ENCODE results near the gene ITIH5. TPM values are rescaled to one million over a fixed set of nuclear protein-coding genes. Genes with fewer than 3 reads are reported as not detected.

The ITIH5 gene
- polyA plus RNA-seq, 1 donor from 2014 or later: 0.28 TPM

GRCh38 chr10:7544203-7544602 is 122.6 kb downstream of the ITIH5 start:
- Histone ChIP-seq H2AFZ (ENCODE audit: low read depth, low read length) (peak overlapping the region; percentile 5), H3K4me2 (ENCODE audit: low read length) (no peak overlapping the region), H4K20me1 (ENCODE audit: insufficient read depth) (no peaks in the 10 kb centered on the region), H3K9me3 (ENCODE audit: low read length) (no peaks in the 10 kb centered on the region), H3K9ac (ENCODE audit: low read length) (no peak overlapping the region), H3F3A (ENCODE audit: insufficient read depth, low read length, poor library complexity, severe bottlenecking) (no peaks in the 10 kb centered on the region), H3K27me3 (ENCODE audit: insufficient read depth, low read depth, low read length) (no peaks in the 10 kb centered on the region), H3K27ac (ENCODE audit: low read length) (peak overlapping the region; percentile 36), H3K79me2 (replicated peaks; ENCODE audit: insufficient read depth, low read length) (no peaks in the 10 kb centered on the region), H3K36me3 (ENCODE audit: insufficient read depth, low read length) (no peaks in the 10 kb centered on the region), H3K4me3 (ENCODE audit: low read length) (no peak overlapping the region), H3K9me2 (ENCODE audit: insufficient read depth, low read length) (no peaks in the 10 kb centered on the region)
- TF ChIP-seq TAF1 (IDR thresholded peaks at IDR 0.05; ENCODE audit: low read depth) (no peak), POLR2AphosphoS5 (IDR thresholded peaks at IDR 0.05) (peak; percentile 61), EP300 (conservative IDR thresholded peaks at IDR 0.05; ENCODE audit: poor library complexity, severe bottlenecking) (peak; percentile 22), CTCF (IDR thresholded peaks at IDR 0.05; ENCODE audit: poor library complexity, severe bottlenecking) (no peak)

DNA sequence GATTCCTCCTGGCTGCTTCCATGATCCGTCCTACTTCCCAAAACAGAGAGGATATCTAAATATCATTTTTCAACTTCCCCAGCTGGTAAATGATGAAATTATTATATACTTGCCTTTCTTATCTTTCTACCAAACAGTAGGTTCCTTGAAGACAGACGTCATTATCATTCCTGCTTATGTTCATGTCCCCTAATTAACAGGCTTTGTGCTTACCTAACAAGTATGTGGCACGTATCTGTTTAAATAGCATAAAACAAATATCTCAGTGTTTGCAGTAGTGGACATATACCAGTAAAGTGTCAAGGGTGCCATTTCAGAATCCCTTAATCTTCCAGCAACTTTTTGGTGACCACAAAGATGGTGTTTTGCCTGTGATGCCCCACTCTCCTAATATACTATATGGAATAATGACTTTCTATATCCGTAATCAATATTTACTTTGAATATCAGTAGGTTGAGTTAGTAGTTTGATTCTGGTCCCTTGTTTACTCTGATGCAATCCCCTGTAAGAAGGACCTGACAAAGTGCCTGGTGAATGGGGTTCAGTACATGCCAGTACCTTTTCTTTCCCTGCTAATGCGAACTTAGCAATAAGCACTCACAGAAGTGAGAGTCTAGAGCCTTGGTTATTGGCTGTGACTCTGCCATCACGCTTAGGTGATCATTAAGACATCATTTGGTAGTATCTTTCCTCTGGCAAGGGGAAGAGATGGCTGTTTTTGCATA is 124.4 kb downstream of the ITIH5 start:
- H3K79me2 ChIP-seq (replicated peaks; ENCODE audit: insufficient read depth, low read length): no peaks in the 10 kb centered on the region
- no peak overlapping the region for H3K9ac ChIP-seq (ENCODE audit: low read length)
- no peaks in the 10 kb centered on the region for H4K20me1 ChIP-seq (ENCODE audit: insufficient read depth)
- H3F3A ChIP-seq (ENCODE audit: insufficient read depth, low read length, poor library complexity, severe bottlenecking): no peaks in the 10 kb centered on the region
- no peak overlapping the region for H3K4me3 ChIP-seq (ENCODE audit: low read length)
- no peak overlapping the region for H3K4me2 ChIP-seq (ENCODE audit: low read length)
- H2AFZ ChIP-seq (ENCODE audit: low read depth, low read length): no peak overlapping the region
- no peak overlapping the region for H3K27ac ChIP-seq (ENCODE audit: low read length)
- H3K9me3 ChIP-seq (ENCODE audit: low read length): no peaks in the 10 kb centered on the region
- no peaks in the 10 kb centered on the region for H3K27me3 ChIP-seq (ENCODE audit: insufficient read depth, low read depth, low read length)
- TF ChIP-seq CTCF (IDR thresholded peaks at IDR 0.05; ENCODE audit: poor library complexity, severe bottlenecking) (no peak), POLR2AphosphoS5 (IDR thresholded peaks at IDR 0.05) (no peak), SMC3 (conservative IDR thresholded peaks at IDR 0.05; ENCODE audit: poor library complexity) (no peak), RAD21 (conservative IDR thresholded peaks at IDR 0.05) (no peak), MXI1 (conservative IDR thresholded peaks at IDR 0.05; ENCODE audit: poor library complexity, severe bottlenecking) (no peak)
- TF ChIP-seq, protein P1, sequence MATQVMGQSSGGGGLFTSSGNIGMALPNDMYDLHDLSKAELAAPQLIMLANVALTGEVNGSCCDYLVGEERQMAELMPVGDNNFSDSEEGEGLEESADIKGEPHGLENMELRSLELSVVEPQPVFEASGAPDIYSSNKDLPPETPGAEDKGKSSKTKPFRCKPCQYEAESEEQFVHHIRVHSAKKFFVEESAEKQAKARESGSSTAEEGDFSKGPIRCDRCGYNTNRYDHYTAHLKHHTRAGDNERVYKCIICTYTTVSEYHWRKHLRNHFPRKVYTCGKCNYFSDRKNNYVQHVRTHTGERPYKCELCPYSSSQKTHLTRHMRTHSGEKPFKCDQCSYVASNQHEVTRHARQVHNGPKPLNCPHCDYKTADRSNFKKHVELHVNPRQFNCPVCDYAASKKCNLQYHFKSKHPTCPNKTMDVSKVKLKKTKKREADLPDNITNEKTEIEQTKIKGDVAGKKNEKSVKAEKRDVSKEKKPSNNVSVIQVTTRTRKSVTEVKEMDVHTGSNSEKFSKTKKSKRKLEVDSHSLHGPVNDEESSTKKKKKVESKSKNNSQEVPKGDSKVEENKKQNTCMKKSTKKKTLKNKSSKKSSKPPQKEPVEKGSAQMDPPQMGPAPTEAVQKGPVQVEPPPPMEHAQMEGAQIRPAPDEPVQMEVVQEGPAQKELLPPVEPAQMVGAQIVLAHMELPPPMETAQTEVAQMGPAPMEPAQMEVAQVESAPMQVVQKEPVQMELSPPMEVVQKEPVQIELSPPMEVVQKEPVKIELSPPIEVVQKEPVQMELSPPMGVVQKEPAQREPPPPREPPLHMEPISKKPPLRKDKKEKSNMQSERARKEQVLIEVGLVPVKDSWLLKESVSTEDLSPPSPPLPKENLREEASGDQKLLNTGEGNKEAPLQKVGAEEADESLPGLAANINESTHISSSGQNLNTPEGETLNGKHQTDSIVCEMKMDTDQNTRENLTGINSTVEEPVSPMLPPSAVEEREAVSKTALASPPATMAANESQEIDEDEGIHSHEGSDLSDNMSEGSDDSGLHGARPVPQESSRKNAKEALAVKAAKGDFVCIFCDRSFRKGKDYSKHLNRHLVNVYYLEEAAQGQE (IDR thresholded peaks at IDR 0.05; ENCODE audit: borderline replicate concordance): no peak
- H3K9me2 ChIP-seq (ENCODE audit: insufficient read depth, low read length): no peaks in the 10 kb centered on the region
- no peaks in the 10 kb centered on the region for H3K36me3 ChIP-seq (ENCODE audit: insufficient read depth, low read length)
